CD4-positive, alpha-beta T cell treated with Interleukin-17A for 1 hour (primary cell): ENCODE data around the gene TEDDM1.
"Not testable (repeated sequence)": the region's sequence is repeated elsewhere in the genome, so short reads cannot be mapped to it uniquely, and the experiment has no call there.

Experiments
- DNase-seq: peaks from one replicate; pipeline ENCODE4 v3.0.0-alpha.2; 2020

Gene TEDDM1

GRCh38 chr1:182405578-182405977, 5.1 kb upstream of the TEDDM1 start:
- DNase-seq = no peak

- no peak for DNase-seq
These were observed 4.3 kb upstream of the TEDDM1 start for GRCh38 chr1:182404781-182405180.

- DNase-seq = no peak
These were observed 2.6 kb downstream of the TEDDM1 start for GRCh38 chr1:182397653-182398393.

GRCh38 chr1:182395906-182396305, 4.6 kb downstream of the TEDDM1 start:
- no peak for DNase-seq

- no peak for DNase-seq
These were observed 6.3 kb downstream of the TEDDM1 start for GRCh38 chr1:182394055-182394775.

GRCh38 chr1:182392050-182393028, 8.1 kb downstream of the TEDDM1 start:
- no peak for DNase-seq

- peak; percentile 76 for DNase-seq
These were observed 9.0 kb downstream of the TEDDM1 start, which contains the start of gene GLUL for GRCh38 chr1:182391362-182392049. TSS of gene GLUL (minus strand) at chr1:182391790. CDS start at chr1:182388737, 3,053 bp downstream.

GRCh38 chr1:182391028-182391361, 9.5 kb downstream of the TEDDM1 start:
- no peak for DNase-seq

- peak; percentile 14 for DNase-seq
These were observed 10.8 kb downstream of the TEDDM1 start for GRCh38 chr1:182389619-182390047.

GRCh38 chr1:182388392-182389134, 11.9 kb downstream of the TEDDM1 start:
- DNase-seq = no peak

- no peak for DNase-seq
These were observed 12.9 kb downstream of the TEDDM1 start for GRCh38 chr1:182387566-182387965.

- DNase-seq = no peak
These were observed 13.5 kb downstream of the TEDDM1 start for GRCh38 chr1:182386980-182387379.

- no peak for DNase-seq
These were observed 14.3 kb downstream of the TEDDM1 start for GRCh38 chr1:182385885-182386853.

GRCh38 chr1:182384387-182384960, 16.0 kb downstream of the TEDDM1 start:
- DNase-seq = no peak

GRCh38 chr1:182383934-182384333, 16.5 kb downstream of the TEDDM1 start:
- DNase-seq = no peak

- DNase-seq = no peak
These were observed 17.3 kb downstream of the TEDDM1 start for GRCh38 chr1:182383037-182383661.

GRCh38 chr1:182381962-182382819, 18.3 kb downstream of the TEDDM1 start:
- no peak for DNase-seq

GRCh38 chr1:182380199-182380598, 20.3 kb downstream of the TEDDM1 start:
- DNase-seq = no peak

GRCh38 chr1:182379781-182380180, 20.7 kb downstream of the TEDDM1 start:
- not testable (repeated sequence) for DNase-seq
